HEK293T (cell line): Measurements from ENCODE around the gene MACROD2.

Experiments used
- BHLHE40 ChIP-seq: fragments of 450-650 bp; IDR thresholded peaks from 2 replicates; pipeline ENCODE4 v1.6.1; 2016; ENCODE audit warnings: mild to moderate bottlenecking, moderate library complexity, borderline replicate concordance
- FOXA1 ChIP-seq: fragments of 450-650 bp; IDR thresholded peaks from 2 replicates; pipeline ENCODE4 v1.6.1; 2016; ENCODE audit warnings: mild to moderate bottlenecking
- FOXK2 ChIP-seq: fragments of 450-650 bp; IDR thresholded peaks from 2 replicates; pipeline ENCODE4 v1.6.1; 2016; ENCODE audit warnings: mild to moderate bottlenecking
- FOXM1 ChIP-seq: fragments of 450-650 bp; IDR thresholded peaks from 2 replicates; pipeline ENCODE4 v1.6.1; 2017; ENCODE audit warnings: mild to moderate bottlenecking, borderline replicate concordance
- L3MBTL2 ChIP-seq: fragments of 450-650 bp; conservative IDR thresholded peaks from 2 replicates; pipeline ENCODE4 v1.6.1; 2016; ENCODE audit warnings: mild to moderate bottlenecking
- LEF1 ChIP-seq: fragments of 450-650 bp; IDR thresholded peaks from 2 replicates; pipeline ENCODE4 v1.6.1; 2017; ENCODE audit warnings: mild to moderate bottlenecking, borderline replicate concordance
- SUZ12 ChIP-seq: fragments of 450-650 bp; IDR thresholded peaks from 2 replicates; pipeline ENCODE4 v1.6.1; 2016; ENCODE audit warnings: mild to moderate bottlenecking
- TF ChIP-seq, protein P1 (sequence below): fragments of 450-650 bp; IDR thresholded peaks from 2 replicates; pipeline ENCODE4 v1.6.1; 2016

DNA sequence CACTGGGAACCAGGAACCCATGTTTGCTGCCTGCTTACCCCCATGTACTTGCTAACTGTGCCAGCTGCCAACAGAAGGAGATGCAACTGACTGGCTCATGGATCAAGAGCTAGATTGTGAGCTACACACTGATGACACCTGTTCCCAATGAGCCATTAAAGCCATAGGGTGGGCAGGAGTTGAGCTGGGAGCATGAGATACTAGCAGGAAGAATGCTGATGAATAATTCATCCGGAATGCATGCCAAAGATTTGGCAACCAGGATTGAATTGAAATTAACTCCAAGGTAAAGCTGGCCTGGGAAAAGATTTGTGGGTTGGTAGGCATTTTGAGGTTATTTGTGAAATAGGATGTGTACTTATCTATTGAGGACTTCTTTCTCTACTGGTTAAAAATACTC lies 1946.8 kb downstream of the MACROD2 start:
- no peak for TF ChIP-seq FOXK2
- no peak for TF ChIP-seq L3MBTL2
- TF ChIP-seq, protein P1, sequence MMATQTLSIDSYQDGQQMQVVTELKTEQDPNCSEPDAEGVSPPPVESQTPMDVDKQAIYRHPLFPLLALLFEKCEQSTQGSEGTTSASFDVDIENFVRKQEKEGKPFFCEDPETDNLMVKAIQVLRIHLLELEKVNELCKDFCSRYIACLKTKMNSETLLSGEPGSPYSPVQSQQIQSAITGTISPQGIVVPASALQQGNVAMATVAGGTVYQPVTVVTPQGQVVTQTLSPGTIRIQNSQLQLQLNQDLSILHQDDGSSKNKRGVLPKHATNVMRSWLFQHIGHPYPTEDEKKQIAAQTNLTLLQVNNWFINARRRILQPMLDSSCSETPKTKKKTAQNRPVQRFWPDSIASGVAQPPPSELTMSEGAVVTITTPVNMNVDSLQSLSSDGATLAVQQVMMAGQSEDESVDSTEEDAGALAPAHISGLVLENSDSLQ: no peak
- TF ChIP-seq FOXM1: no peak
- no peak for TF ChIP-seq FOXA1
- no peak for TF ChIP-seq SUZ12
- TF ChIP-seq LEF1: no peak
- no peak for TF ChIP-seq BHLHE40
